ENCODE measurements around the gene BIRC7. TPM values are rescaled to one million over a fixed set of nuclear protein-coding genes. Genes with fewer than 3 reads are reported as not detected.

BIRC7 gene
- polyA plus RNA-seq, 1 donor (not counting 4 experiments of a cell fraction or from before 2014, with no cell fraction given), result not detected

DNA sequence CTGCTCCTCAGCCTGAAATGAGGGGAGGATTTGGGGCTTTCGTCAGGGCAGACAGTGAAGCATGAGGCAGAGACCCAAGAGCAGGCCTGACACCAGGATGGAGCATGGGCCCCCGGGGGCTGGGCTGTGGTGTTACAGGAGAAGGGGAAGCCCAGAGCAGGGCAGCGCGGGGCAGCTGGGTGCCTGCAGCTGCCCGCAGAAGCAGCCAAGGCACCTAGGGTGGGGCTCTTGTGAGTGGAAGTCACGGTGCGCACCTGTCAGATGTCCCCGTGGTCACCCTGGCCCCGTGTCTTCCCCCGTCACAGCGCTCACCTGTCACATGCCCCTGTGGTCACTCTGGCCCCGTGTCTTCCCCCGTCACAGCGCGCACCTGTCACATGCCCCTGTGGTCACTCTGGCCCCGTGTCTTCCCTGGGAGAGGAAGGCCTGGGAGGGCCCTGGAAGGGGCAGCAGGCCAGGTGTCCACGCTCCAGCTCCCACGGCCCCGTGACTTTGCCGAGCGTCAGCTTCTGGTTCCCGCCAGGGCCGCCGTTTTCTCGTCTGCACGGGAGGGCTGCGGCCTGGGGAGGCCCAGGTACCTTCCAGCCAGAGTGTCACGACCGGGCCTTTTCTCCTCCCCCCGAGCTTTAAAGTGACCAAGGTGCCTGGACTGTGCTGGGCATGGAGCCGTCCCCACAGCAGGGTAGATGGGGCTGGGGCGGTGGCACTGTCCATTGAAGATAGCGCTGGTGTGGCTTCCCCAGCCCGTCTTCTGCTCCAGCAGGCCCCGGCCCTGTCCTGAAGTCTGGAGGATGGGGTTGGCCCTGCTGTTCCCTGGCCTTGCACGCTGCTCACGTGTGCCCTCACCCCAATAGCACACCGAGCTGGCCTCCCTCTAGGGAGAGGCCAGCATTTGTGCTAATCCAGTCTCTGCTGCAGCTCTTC lies 46.3 kb downstream of the BIRC7 start:
- H3K4me3 ChIP-seq (ENCODE audit: control insufficient read depth in 2 of 3, extremely low read depth in 1 of 3, insufficient read depth in 2 of 3, low read depth in 1 of 3, low read length in 3 of 3), result no peak overlapping the region
- no peaks in the 10 kb centered on the region for H3K9me1 ChIP-seq (ENCODE audit: control insufficient read depth, extremely low read depth, insufficient read depth, low read length)
- dilution Hi-C loops (cut with MboI; ENCODE audit: extremely low pct_ligation_motif_present, low sequenced_read_pairs), result loop anchor here (10.0 kb wide), 1 partner anchor 57 kb away; no protein-coding TSS in a partner anchor
- H3K27me3 ChIP-seq (ENCODE audit: control insufficient read depth, extremely low read depth, insufficient read depth, low read length), result no peaks in the 10 kb centered on the region
- TF ChIP-seq EZH2 (IDR thresholded peaks at IDR 0.05; ENCODE audit: low read length), result no peak
- TF ChIP-seq, protein P1, sequence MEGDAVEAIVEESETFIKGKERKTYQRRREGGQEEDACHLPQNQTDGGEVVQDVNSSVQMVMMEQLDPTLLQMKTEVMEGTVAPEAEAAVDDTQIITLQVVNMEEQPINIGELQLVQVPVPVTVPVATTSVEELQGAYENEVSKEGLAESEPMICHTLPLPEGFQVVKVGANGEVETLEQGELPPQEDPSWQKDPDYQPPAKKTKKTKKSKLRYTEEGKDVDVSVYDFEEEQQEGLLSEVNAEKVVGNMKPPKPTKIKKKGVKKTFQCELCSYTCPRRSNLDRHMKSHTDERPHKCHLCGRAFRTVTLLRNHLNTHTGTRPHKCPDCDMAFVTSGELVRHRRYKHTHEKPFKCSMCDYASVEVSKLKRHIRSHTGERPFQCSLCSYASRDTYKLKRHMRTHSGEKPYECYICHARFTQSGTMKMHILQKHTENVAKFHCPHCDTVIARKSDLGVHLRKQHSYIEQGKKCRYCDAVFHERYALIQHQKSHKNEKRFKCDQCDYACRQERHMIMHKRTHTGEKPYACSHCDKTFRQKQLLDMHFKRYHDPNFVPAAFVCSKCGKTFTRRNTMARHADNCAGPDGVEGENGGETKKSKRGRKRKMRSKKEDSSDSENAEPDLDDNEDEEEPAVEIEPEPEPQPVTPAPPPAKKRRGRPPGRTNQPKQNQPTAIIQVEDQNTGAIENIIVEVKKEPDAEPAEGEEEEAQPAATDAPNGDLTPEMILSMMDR (optimal IDR thresholded peaks at IDR 0.05 in 1 of 3, IDR thresholded peaks at IDR 0.05 in 1 of 3, conservative IDR thresholded peaks at IDR 0.05 in 1 of 3; ENCODE audit: extremely low read depth in 1 of 3, insufficient read depth in 2 of 3, low read length in 3 of 3), result no peak
- peaks cover 32 to 42% of the 10 kb centered on the region in 2 experiments for H3K36me3 ChIP-seq (ENCODE audit: control insufficient read depth in 2 of 2, extremely low read depth in 1 of 2, insufficient read depth in 2 of 2, low read length in 2 of 2)
- H3K27ac ChIP-seq (ENCODE audit: control insufficient read depth, insufficient read depth, low read length), result no peak overlapping the region
- no peak overlapping the region for H3K4me2 ChIP-seq (ENCODE audit: control insufficient read depth, extremely low read depth, insufficient read depth, low read depth, low read length)
- H3K9me3 ChIP-seq (ENCODE audit: control insufficient read depth, low read depth, low read length), result no peaks in the 10 kb centered on the region
- H3K4me1 ChIP-seq (ENCODE audit: control insufficient read depth, extremely low read depth, insufficient read depth, low read length), result no peaks in the 10 kb centered on the region
- H3K79me2 ChIP-seq (ENCODE audit: control insufficient read depth, insufficient read depth, low read length), result peaks cover 8% of the 10 kb centered on the region
- FAIRE-seq (no peak), DNase-seq (ENCODE audit: low read depth, low spot score) (no peak)
- no peak overlapping the region for H2AFZ ChIP-seq (ENCODE audit: control insufficient read depth, low read length)
- peaks cover 3% of the 10 kb centered on the region for H4K20me1 ChIP-seq (ENCODE audit: control insufficient read depth, extremely low read depth, insufficient read depth, low read length)
- H3K9ac ChIP-seq (ENCODE audit: control insufficient read depth, extremely low read depth, insufficient read depth, low read length), result no peak overlapping the region

DNA sequence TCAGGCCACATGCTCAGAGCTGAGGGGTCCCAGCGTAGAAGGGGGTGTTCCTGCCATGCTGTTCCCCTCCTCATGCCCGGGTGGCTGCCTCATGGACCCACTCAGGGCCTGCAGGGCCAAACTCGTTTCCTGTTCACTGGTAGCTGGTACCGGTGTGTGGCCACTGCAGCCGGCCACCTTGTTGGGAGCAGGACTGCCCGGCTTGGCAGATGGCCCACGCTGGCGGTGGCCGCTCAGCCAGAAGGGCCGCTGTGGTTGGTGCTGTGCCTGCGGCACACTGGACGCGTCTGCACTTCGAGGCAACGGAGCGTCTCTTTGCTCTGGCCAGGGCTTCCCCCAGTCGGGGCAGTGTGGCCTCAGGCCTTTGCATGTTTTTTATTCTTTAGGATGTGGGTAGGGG lies 47.2 kb downstream of the BIRC7 start:
- H2AFZ ChIP-seq (ENCODE audit: control insufficient read depth, low read length), result no peak overlapping the region
- H3K79me2 ChIP-seq (ENCODE audit: control insufficient read depth, insufficient read depth, low read length), result no peaks in the 10 kb centered on the region
- no peak for TF ChIP-seq EZH2 (IDR thresholded peaks at IDR 0.05; ENCODE audit: low read length)
- TF ChIP-seq, protein P1 (optimal IDR thresholded peaks at IDR 0.05 in 1 of 3, IDR thresholded peaks at IDR 0.05 in 1 of 3, conservative IDR thresholded peaks at IDR 0.05 in 1 of 3; ENCODE audit: extremely low read depth in 1 of 3, insufficient read depth in 2 of 3, low read length in 3 of 3), result no peak
- peaks cover 27 to 36% of the 10 kb centered on the region in 2 experiments for H3K36me3 ChIP-seq (ENCODE audit: control insufficient read depth in 2 of 2, extremely low read depth in 1 of 2, insufficient read depth in 2 of 2, low read length in 2 of 2)
- no peaks in the 10 kb centered on the region for H3K27me3 ChIP-seq (ENCODE audit: control insufficient read depth, extremely low read depth, insufficient read depth, low read length)
- DNase-seq (ENCODE audit: low read depth, low spot score) (no peak), FAIRE-seq (no peak)
- H3K4me2 ChIP-seq (ENCODE audit: control insufficient read depth, extremely low read depth, insufficient read depth, low read depth, low read length), result no peak overlapping the region
- H3K9me1 ChIP-seq (ENCODE audit: control insufficient read depth, extremely low read depth, insufficient read depth, low read length), result no peaks in the 10 kb centered on the region
- H4K20me1 ChIP-seq (ENCODE audit: control insufficient read depth, extremely low read depth, insufficient read depth, low read length), result peaks cover 3% of the 10 kb centered on the region
- H3K4me1 ChIP-seq (ENCODE audit: control insufficient read depth, extremely low read depth, insufficient read depth, low read length), result no peaks in the 10 kb centered on the region
- no peak overlapping the region for H3K4me3 ChIP-seq (ENCODE audit: control insufficient read depth in 2 of 3, extremely low read depth in 1 of 3, insufficient read depth in 2 of 3, low read depth in 1 of 3, low read length in 3 of 3)
- H3K27ac ChIP-seq (ENCODE audit: control insufficient read depth, insufficient read depth, low read length), result no peak overlapping the region
- dilution Hi-C loops (cut with MboI; ENCODE audit: extremely low pct_ligation_motif_present, low sequenced_read_pairs), result loop anchor here (10.0 kb wide), 1 partner anchor 58 kb away; no protein-coding TSS in a partner anchor
- H3K9ac ChIP-seq (ENCODE audit: control insufficient read depth, extremely low read depth, insufficient read depth, low read length), result no peak overlapping the region
- H3K9me3 ChIP-seq (ENCODE audit: control insufficient read depth, low read depth, low read length), result no peaks in the 10 kb centered on the region
